Neural progenitor cell (in vitro differentiated cells): ENCODE results near the gene CFAP410.

Source experiments
- CTCF ChIP-seq: fragments of 200-600 bp; sonication (generic); IDR thresholded peaks from 2 replicates; pipeline ENCODE4 v1.5.1; 2017; ENCODE audit warnings: antibody characterized with exemption, mild to moderate bottlenecking
- EZH2 ChIP-seq: fragments of 200-600 bp; sonication (generic); IDR thresholded peaks from 2 replicates; pipeline ENCODE4 v1.6.1; 2017; ENCODE audit warnings: antibody characterized with exemption, mild to moderate bottlenecking, moderate library complexity
- EZH2phosphoT487 ChIP-seq: fragments of 200-600 bp; sonication (generic); IDR thresholded peaks from 2 replicates; pipeline ENCODE4 v1.6.1; 2017; ENCODE audit warnings: antibody characterized with exemption

GRCh38 chr21:44290327-44291077 lies 48.7 kb downstream of the CFAP410 start:
- TF ChIP-seq CTCF (no peak), EZH2 (no peak), EZH2phosphoT487 (no peak)
